ENCODE measurements around the gene KIFC3. TPM values are rescaled to one million over a fixed set of nuclear protein-coding genes. Genes with fewer than 3 reads are reported as not detected.

KIFC3 gene
- total and polyA plus RNA-seq, 2 of the 13 experiments (the other 11 are each of a cell fraction or from before 2014, with no cell fraction given), result 42.1 to 45.3 TPM

GRCh38 chr16:57845115-57845514, 42.8 kb upstream of the KIFC3 start (continued):
- TF ChIP-seq TERF1 (CRISPR knock-in tag; IDR thresholded peaks at IDR 0.05) (no peak), EP300 (IDR thresholded peaks at IDR 0.05; ENCODE audit: low read depth in 2 of 2, low read length in 2 of 2) (no peak), EP300 (CRISPR knock-in tag; IDR thresholded peaks at IDR 0.05; ENCODE audit: borderline replicate concordance) (no peak), HNF4A (CRISPR knock-in tag; IDR thresholded peaks at IDR 0.05) (0 out of 2 replicates have a peak, but pooled peaks have one; percentile 26), ZNF318 (CRISPR knock-in tag; IDR thresholded peaks at IDR 0.05) (no peak), ZNF570 (CRISPR knock-in tag; IDR thresholded peaks at IDR 0.05; ENCODE audit: borderline replicate concordance) (no peak), PATZ1 (CRISPR knock-in tag; IDR thresholded peaks at IDR 0.05) (peak; percentile 59), ARHGAP35 (CRISPR knock-in tag; IDR thresholded peaks at IDR 0.05; ENCODE audit: borderline replicate concordance) (no peak), THAP8 (CRISPR knock-in tag; IDR thresholded peaks at IDR 0.05; ENCODE audit: borderline replicate concordance) (no peak), KMT2B (CRISPR knock-in tag; IDR thresholded peaks at IDR 0.05) (no peak), ZBTB14 (CRISPR knock-in tag; IDR thresholded peaks at IDR 0.05) (no peak), ZNF567 (CRISPR knock-in tag; IDR thresholded peaks at IDR 0.05; ENCODE audit: borderline replicate concordance) (no peak), MNT (IDR thresholded peaks at IDR 0.05) (no peak)

Measured in HepG2 (cell line).